Osteoblast (primary cell): Measurements from ENCODE around the gene UBN1. TPM values are rescaled to one million over a fixed set of nuclear protein-coding genes. Genes with fewer than 3 reads are reported as not detected.

Experiments
- DNase-seq: peaks from one replicate; pipeline ENCODE4 v3.0.0; 2011; ENCODE audit warnings: low spot score, mixed read lengths; ENCODE audit not compliant: insufficient read length; ENCODE audit errors: missing footprints
- H2AFZ ChIP-seq: 2 replicates; pipeline ENCODE4 v1.6.0; 2011; ENCODE audit warnings: mild to moderate bottlenecking, low read length
- H3K27ac ChIP-seq: 2 replicates; pipeline ENCODE4 v1.5.1; 2011; ENCODE audit warnings: mild to moderate bottlenecking, low read depth, low read length, moderate library complexity
- H3K27me3 ChIP-seq: 2 replicates; pipeline ENCODE4 v1.6.0; 2012; ENCODE audit warnings: mild to moderate bottlenecking, control low read depth, inconsistent platforms, low read length, moderate library complexity; ENCODE audit not compliant: insufficient read depth
- H3K36me3 ChIP-seq: 2 replicates; pipeline ENCODE4 v1.5.1; 2011; ENCODE audit warnings: mild to moderate bottlenecking, low read length, control low read depth, moderate library complexity; ENCODE audit not compliant: insufficient read depth
- H3K4me1 ChIP-seq: 2 replicates; pipeline ENCODE4 v1.5.1; 2011; ENCODE audit warnings: mild to moderate bottlenecking, low read length, control low read depth, moderate library complexity; ENCODE audit not compliant: insufficient read depth
- H3K4me2 ChIP-seq: 2 replicates; pipeline ENCODE4 v1.6.0; 2011; ENCODE audit warnings: mild to moderate bottlenecking, low read length; ENCODE audit not compliant: insufficient read depth
- H3K4me3 ChIP-seq: fragments of 200-600 bp; sonication (generic); 3 replicates; pipeline ENCODE4 v1.5.1; 2012; ENCODE audit warnings: mild to moderate bottlenecking, low read length, inconsistent platforms; ENCODE audit not compliant: insufficient read depth
- H3K79me2 ChIP-seq: 2 replicates; pipeline ENCODE4 v1.6.0; 2012; ENCODE audit warnings: mild to moderate bottlenecking, low read length, control low read depth, inconsistent platforms; ENCODE audit not compliant: insufficient read depth
- H3K9me3 ChIP-seq: 2 replicates; pipeline ENCODE4 v1.5.1; 2011; ENCODE audit warnings: low read depth, low read length, control low read depth
- H4K20me1 ChIP-seq: 2 replicates; pipeline ENCODE4 v1.6.0; 2012; ENCODE audit warnings: mild to moderate bottlenecking, low read length, control low read depth; ENCODE audit not compliant: insufficient read depth
- total RNA-seq: library from RNA; depleted of rRNA; stranded (reverse); fragments of >200 nt; gene quantifications from 2 replicates; pipeline ENCODE4 v1.2.3, GENCODE V29; 2012
- TF ChIP-seq, protein P1 (sequence below): IDR thresholded peaks from 2 replicates; pipeline ENCODE4 v1.5.1; 2011; ENCODE audit warnings: mild to moderate bottlenecking, low read depth, low read length, moderate library complexity; ENCODE audit errors: extremely low read depth

The UBN1 gene
- total RNA-seq, 1 donor = 38.4 TPM

GRCh38 chr16:4888428-4889135, 41.3 kb downstream of the UBN1 start:
- H4K20me1 ChIP-seq = peaks cover 3% of the 10 kb centered on the region
- peaks cover 38% of the 10 kb centered on the region for H3K36me3 ChIP-seq
- no peaks in the 10 kb centered on the region for H3K79me2 ChIP-seq
- no peaks in the 10 kb centered on the region for H3K9me3 ChIP-seq
- H3K4me3 ChIP-seq = no peak overlapping the region
- H3K4me1 ChIP-seq = no peaks in the 10 kb centered on the region
- TF ChIP-seq, protein P1, sequence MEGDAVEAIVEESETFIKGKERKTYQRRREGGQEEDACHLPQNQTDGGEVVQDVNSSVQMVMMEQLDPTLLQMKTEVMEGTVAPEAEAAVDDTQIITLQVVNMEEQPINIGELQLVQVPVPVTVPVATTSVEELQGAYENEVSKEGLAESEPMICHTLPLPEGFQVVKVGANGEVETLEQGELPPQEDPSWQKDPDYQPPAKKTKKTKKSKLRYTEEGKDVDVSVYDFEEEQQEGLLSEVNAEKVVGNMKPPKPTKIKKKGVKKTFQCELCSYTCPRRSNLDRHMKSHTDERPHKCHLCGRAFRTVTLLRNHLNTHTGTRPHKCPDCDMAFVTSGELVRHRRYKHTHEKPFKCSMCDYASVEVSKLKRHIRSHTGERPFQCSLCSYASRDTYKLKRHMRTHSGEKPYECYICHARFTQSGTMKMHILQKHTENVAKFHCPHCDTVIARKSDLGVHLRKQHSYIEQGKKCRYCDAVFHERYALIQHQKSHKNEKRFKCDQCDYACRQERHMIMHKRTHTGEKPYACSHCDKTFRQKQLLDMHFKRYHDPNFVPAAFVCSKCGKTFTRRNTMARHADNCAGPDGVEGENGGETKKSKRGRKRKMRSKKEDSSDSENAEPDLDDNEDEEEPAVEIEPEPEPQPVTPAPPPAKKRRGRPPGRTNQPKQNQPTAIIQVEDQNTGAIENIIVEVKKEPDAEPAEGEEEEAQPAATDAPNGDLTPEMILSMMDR = no peak
- H2AFZ ChIP-seq = no peak overlapping the region
- H3K27ac ChIP-seq = no peak overlapping the region
- H3K27me3 ChIP-seq = no peaks in the 10 kb centered on the region
- no peak overlapping the region for H3K4me2 ChIP-seq
- DNase-seq = peak; percentile 54

- Histone ChIP-seq H3K79me2 (no peaks in the 10 kb centered on the region), H3K36me3 (peaks cover 24% of the 10 kb centered on the region), H3K4me3 (no peak overlapping the region), H4K20me1 (peaks cover 3% of the 10 kb centered on the region), H3K4me2 (no peak overlapping the region), H3K27ac (no peak overlapping the region), H2AFZ (no peak overlapping the region), H3K27me3 (no peaks in the 10 kb centered on the region), H3K9me3 (no peaks in the 10 kb centered on the region), H3K4me1 (no peaks in the 10 kb centered on the region)
- DNase-seq = no peak
- TF ChIP-seq, protein P1 = no peak
Observed at GRCh38 chr16:4890026-4890425, 42.7 kb downstream of the UBN1 start.

- peaks cover 18% of the 10 kb centered on the region for H3K36me3 ChIP-seq
- no peak overlapping the region for H3K27ac ChIP-seq
- H3K79me2 ChIP-seq = no peaks in the 10 kb centered on the region
- H3K9me3 ChIP-seq = no peaks in the 10 kb centered on the region
- TF ChIP-seq, protein P1 = no peak
- DNase-seq = peak; percentile 66
- H3K4me1 ChIP-seq = no peaks in the 10 kb centered on the region
- H3K4me2 ChIP-seq = no peak overlapping the region
- no peak overlapping the region for H2AFZ ChIP-seq
- no peaks in the 10 kb centered on the region for H3K27me3 ChIP-seq
- H4K20me1 ChIP-seq = peaks cover 3% of the 10 kb centered on the region
- H3K4me3 ChIP-seq = no peak overlapping the region
Observed at GRCh38 chr16:4890686-4891085, 43.4 kb downstream of the UBN1 start.

- no peaks in the 10 kb centered on the region for H3K9me3 ChIP-seq
- H3K36me3 ChIP-seq = peaks cover 12% of the 10 kb centered on the region
- no peaks in the 10 kb centered on the region for H3K4me1 ChIP-seq
- H3K27me3 ChIP-seq = peaks cover 4% of the 10 kb centered on the region
- H3K27ac ChIP-seq = no peak overlapping the region
- no peak overlapping the region for H2AFZ ChIP-seq
- TF ChIP-seq, protein P1 = no peak
- H3K4me2 ChIP-seq = no peak overlapping the region
- peaks cover 3% of the 10 kb centered on the region for H4K20me1 ChIP-seq
- DNase-seq = peak; percentile 81
- H3K79me2 ChIP-seq = no peaks in the 10 kb centered on the region
- no peak overlapping the region for H3K4me3 ChIP-seq
Observed at GRCh38 chr16:4891097-4891885, 44.0 kb downstream of the UBN1 start.
